H1 (cell line): Measurements from ENCODE around the gene SECTM1. TPM values are rescaled to one million over a fixed set of nuclear protein-coding genes. Genes with fewer than 3 reads are reported as not detected.

Source experiments
- CTCF ChIA-PET: fragments of 300-600 bp; sonication (Branson Sonifier 250); formaldehyde crosslinking; loops from one replicate; lab custom pipeline; 2021; ENCODE audit not compliant: partially characterized antibody; lab: Charles Lee
- POLR2A ChIA-PET: fragments of 300-600 bp; sonication (Branson Sonifier 250); formaldehyde crosslinking; loops from one replicate; lab custom pipeline; 2021; ENCODE audit warnings: inconsistent platforms; ENCODE audit not compliant: partially characterized antibody; lab: Charles Lee
- DNase-seq, 2 experiments: peaks; one replicate each; pipeline versions ENCODE4 v3.0.0 to v3.0.0-alpha.2; 2010 to 2022; ENCODE audit warnings: low spot score in 2 of 2, low read depth in 1 of 2, mixed read lengths in 1 of 2
- FAIRE-seq: peaks from 2 replicates; lab custom pipeline; 2011; peaks lifted over from hg19 to GRCh38; lab: Jason Lieb, UNC
- H2AFZ ChIP-seq: 2 replicates; pipeline ENCODE4 v1.8.1; 2012; ENCODE audit warnings: low read length, inconsistent platforms
- H2AK5ac ChIP-seq: 2 replicates; pipeline ENCODE4 v1.6.1; 2013; ENCODE audit warnings: low read depth, low read length
- H2BK120ac ChIP-seq: replicated peaks from 2 replicates; pipeline ENCODE3; 2013; ENCODE audit warnings: low read depth, low read length, inconsistent platforms
- H2BK12ac ChIP-seq: 2 replicates; pipeline ENCODE4 v1.6.1; 2013; ENCODE audit warnings: low read depth, low read length
- H2BK15ac ChIP-seq: 2 replicates; pipeline ENCODE4 v1.6.1; 2013; ENCODE audit warnings: low read length
- H2BK20ac ChIP-seq: 2 replicates; pipeline ENCODE4 v1.6.1; 2013; ENCODE audit warnings: low read length
- H2BK5ac ChIP-seq: 2 replicates; pipeline ENCODE4 v1.6.1; 2013; ENCODE audit warnings: low read depth, low read length
- H3K14ac ChIP-seq: 2 replicates; pipeline ENCODE4 v1.6.1; 2013; ENCODE audit warnings: inconsistent platforms; ENCODE audit not compliant: insufficient read length
- H3K18ac ChIP-seq: 2 replicates; pipeline ENCODE4 v1.6.1; 2013; ENCODE audit warnings: low read length; ENCODE audit errors: extremely low read depth
- H3K23ac ChIP-seq: 2 replicates; pipeline ENCODE4 v1.6.1; 2013; ENCODE audit warnings: inconsistent platforms; ENCODE audit not compliant: insufficient read length
- H3K23me2 ChIP-seq: 2 replicates; pipeline ENCODE4 v1.6.1; 2013; ENCODE audit warnings: low read depth, low read length
- H3K27ac ChIP-seq: 2 replicates; pipeline ENCODE4 v1.6.1; 2011; ENCODE audit warnings: low read depth, low read length, inconsistent platforms
- H3K27me3 ChIP-seq, 4 experiments: replicated peaks in 1 of 4; 1 replicate in 1 of 4; 2 replicates in 3 of 4; pipeline versions ENCODE4 v1.6.1 to v1.8.1; 2011 to 2013; ENCODE audit warnings: low read length in 3 of 4, mild to moderate bottlenecking in 3 of 4, inconsistent platforms in 2 of 4, mixed read lengths in 2 of 4, moderate library complexity in 1 of 4; ENCODE audit not compliant: control insufficient read depth in 3 of 4, insufficient read depth in 3 of 4; ENCODE audit errors: extremely low read depth in 1 of 4
- H3K36me3 ChIP-seq, 4 experiments: 2 replicates each; pipeline versions ENCODE4 v1.6.1 to v1.8.1; 2011 to 2013; ENCODE audit warnings: mild to moderate bottlenecking in 4 of 4, low read length in 3 of 4, moderate library complexity in 2 of 4, control low read depth in 1 of 4, inconsistent platforms in 1 of 4; ENCODE audit not compliant: insufficient read depth in 4 of 4, control insufficient read depth in 2 of 4
- H3K4ac ChIP-seq: replicated peaks from 2 replicates; pipeline ENCODE3; 2013; ENCODE audit warnings: low read length, low read depth, mixed read lengths, inconsistent platforms; ENCODE audit not compliant: insufficient read length
- H3K4me1 ChIP-seq, 4 experiments: replicated peaks in 1 of 4; 1 replicate in 1 of 4; 2 replicates in 3 of 4; pipeline versions ENCODE4 v1.6.1 to v1.8.1; 2011 to 2013; ENCODE audit warnings: low read length in 3 of 4, inconsistent platforms in 2 of 4, mixed read lengths in 1 of 4; ENCODE audit not compliant: insufficient read depth in 4 of 4, control insufficient read depth in 3 of 4
- H3K4me2 ChIP-seq, 2 experiments: 2 replicates each; pipeline versions ENCODE4 v1.6.1 to v1.8.1; 2011 to 2013; ENCODE audit warnings: low read depth in 2 of 2, low read length in 2 of 2, control low read depth in 1 of 2, inconsistent platforms in 1 of 2, mild to moderate bottlenecking in 1 of 2; ENCODE audit not compliant: insufficient read depth in 1 of 2
- H3K4me3 ChIP-seq, 4 experiments: fragments of 200-600, 300-600 bp in 1 of 4; sonication (generic), shearing (Covaris generic), sonication (Bioruptor Twin) in 1 of 4; 2 replicates each; pipeline versions ENCODE4 v1.5.1 to v1.8.1; 2011 to 2016; ENCODE audit warnings: low read length in 4 of 4, low read depth in 3 of 4, control low read depth in 2 of 4, inconsistent platforms in 2 of 4, mild to moderate bottlenecking in 2 of 4, mixed read lengths in 1 of 4, moderate library complexity in 1 of 4; ENCODE audit not compliant: insufficient read depth in 2 of 4; ENCODE audit errors: extremely low read depth in 1 of 4
- H3K56ac ChIP-seq: replicated peaks from 2 replicates; pipeline ENCODE3; 2013; ENCODE audit warnings: low read depth, mild to moderate bottlenecking, mixed read lengths, low read length, inconsistent platforms; ENCODE audit not compliant: insufficient read length
- H3K79me1 ChIP-seq: 2 replicates; pipeline ENCODE4 v1.6.1; 2013; ENCODE audit warnings: low read depth, low read length, control low read depth
- H3K79me2 ChIP-seq, 2 experiments: 2 replicates each; pipeline versions ENCODE4 v1.6.1 to v1.8.1; 2012 to 2013; ENCODE audit warnings: low read length in 2 of 2, mild to moderate bottlenecking in 2 of 2, inconsistent platforms in 1 of 2; ENCODE audit not compliant: insufficient read depth in 2 of 2, control insufficient read depth in 1 of 2
- H3K9ac ChIP-seq, 4 experiments: replicated peaks in 1 of 4; 1 replicate in 1 of 4; 2 replicates in 3 of 4; pipeline versions ENCODE4 v1.6.1 to v1.8.1; 2011 to 2013; ENCODE audit warnings: low read depth in 3 of 4, low read length in 3 of 4, control low read depth in 2 of 4, mild to moderate bottlenecking in 2 of 4, moderate library complexity in 2 of 4, inconsistent platforms in 1 of 4; ENCODE audit errors: extremely low read depth in 1 of 4
- H3K9me3 ChIP-seq, 2 experiments: 2 replicates each; pipeline versions ENCODE4 v1.6.1 to v1.8.1; 2012 to 2013; ENCODE audit warnings: mild to moderate bottlenecking in 2 of 2, moderate library complexity in 2 of 2, control low read depth in 1 of 2, inconsistent platforms in 1 of 2, low read depth in 1 of 2, low read length in 1 of 2, mixed read lengths in 1 of 2; ENCODE audit not compliant: insufficient read depth in 2 of 2
- H4K20me1 ChIP-seq, 2 experiments: replicated peaks in 1 of 2; 2 replicates each; pipeline versions ENCODE3 to v1.8.1; 2011 to 2013; ENCODE audit warnings: inconsistent platforms in 2 of 2, low read length in 2 of 2, mild to moderate bottlenecking in 1 of 2; ENCODE audit not compliant: insufficient read depth in 2 of 2, control insufficient read depth in 1 of 2
- H4K5ac ChIP-seq: 2 replicates; pipeline ENCODE4 v1.6.1; 2013; ENCODE audit warnings: low read length, low read depth, mixed read lengths, inconsistent platforms; ENCODE audit not compliant: insufficient read length
- H4K8ac ChIP-seq: 2 replicates; pipeline ENCODE4 v1.8.0; 2013; ENCODE audit warnings: mild to moderate bottlenecking, moderate library complexity, low read length, inconsistent platforms; ENCODE audit not compliant: insufficient read depth; ENCODE audit errors: extremely low read depth
- H4K91ac ChIP-seq: replicated peaks from 2 replicates; pipeline ENCODE3; 2013; ENCODE audit warnings: low read length, mixed read lengths, inconsistent platforms; ENCODE audit not compliant: insufficient read length
- ATF3 ChIP-seq: IDR thresholded peaks from 2 replicates; pipeline ENCODE4 v1.6.1; 2011; ENCODE audit warnings: low read depth, mild to moderate bottlenecking, low read length; ENCODE audit not compliant: insufficient read depth
- BRCA1 ChIP-seq: IDR thresholded peaks from 2 replicates; pipeline ENCODE4 v1.6.1; 2012; ENCODE audit warnings: low read depth, low read length, improper control_type of control experiment
- CREB1 ChIP-seq: IDR thresholded peaks from 2 replicates; pipeline ENCODE4 v1.6.1; 2012; ENCODE audit warnings: inconsistent platforms
- EP300 ChIP-seq, 2 experiments: IDR thresholded peaks; 1 replicate in 1 of 2; 2 replicates in 1 of 2; pipeline ENCODE4 v1.6.1; 2011 to 2012; ENCODE audit warnings: low read depth in 2 of 2, low read length in 2 of 2, mild to moderate bottlenecking in 2 of 2, borderline replicate concordance in 1 of 2, inconsistent platforms in 1 of 2, moderate library complexity in 1 of 2
- JUN ChIP-seq: IDR thresholded peaks from 2 replicates; pipeline ENCODE4 v1.6.1; 2011; ENCODE audit warnings: low read depth, mild to moderate bottlenecking, improper control_type of control experiment, low read length
- POU5F1 ChIP-seq: IDR thresholded peaks from 2 replicates; pipeline ENCODE4 v1.6.1; 2011; ENCODE audit warnings: low read depth, mild to moderate bottlenecking, low read length, moderate library complexity
- WGBS, 2 experiments: shearing (Covaris generic) in 1 of 2; methylation state at CpG; one replicate each; pipeline versions ENCODE4 v1.1.6 to v1.1.7; 2013 to 2015; ENCODE audit warnings: low lambda C conversion rate in 2 of 2, mixed read lengths in 2 of 2, inconsistent platforms in 1 of 2, low coverage in 1 of 2, missing lambda C conversion rate in 1 of 2; ENCODE audit not compliant: insufficient replicate concordance in 2 of 2, insufficient coverage in 1 of 2, insufficient read length in 1 of 2; ENCODE audit errors: extremely low coverage in 1 of 2, missing lambda C conversion rate in 1 of 2; 5-methylcytosine and 5-hydroxymethylcytosine counted together
- polyA plus RNA-seq, 7 experiments: library from polyadenylated mRNA; depleted of rRNA in 3 of 7; stranded (reverse) in 5 of 7; unstranded in 2 of 7; fragments of >200 nt in 5 of 7; fragments of 200-250 nt in 2 of 7; gene quantifications; 1 replicate in 5 of 7; 2 replicates in 1 of 7; 4 replicates in 1 of 7; pipeline versions ENCODE4 v1.2.1 to v1.2.3, GENCODE V29; 2011 to 2013; ENCODE audit warnings: missing spikeins in 2 of 7, mixed read lengths in 2 of 7
- total RNA-seq: library from RNA; stranded (reverse); fragmentation: NEBNext Ultra II Directional; extraction: Animal tissue kit (Norgen Biotek cat#: 25700); gene quantifications from 2 replicates; pipeline ENCODE4 v1.2.1, GENCODE V29; 2021

SECTM1 gene
- total and polyA plus RNA-seq, 2 of the 8 experiments (the other 6 are each of a cell fraction or from before 2014, with no cell fraction given) = 0.20 to 0.65 TPM

GRCh38 chr17:82378741-82379021 lies 45.1 kb upstream of the SECTM1 start:
- H3K79me2 ChIP-seq = no peaks in the 10 kb centered on the region
- ChIA-PET CTCF (interaction anchor here (0.6 to 1.3 kb wide), 3 partner anchors 11 to 557 kb away, joined by 3 read pairs; no protein-coding TSS in a partner anchor), POLR2A (interaction anchor here (0.6 to 1.1 kb wide), 2 partner anchors 45 to 235 kb away, joined by 3 to 6 read pairs; partner anchors contain the start of gene SECTM1)
- H3K14ac ChIP-seq = no peak overlapping the region
- no peak overlapping the region for H3K23ac ChIP-seq
- no peak for DNase-seq
- H2AK5ac ChIP-seq = no peak overlapping the region
- no peak overlapping the region for H3K4me3 ChIP-seq
- H3K23me2 ChIP-seq = no peaks in the 10 kb centered on the region
- H4K8ac ChIP-seq = no peak overlapping the region
- H3K27ac ChIP-seq = no peak overlapping the region
- no peaks in the 10 kb centered on the region for H3K36me3 ChIP-seq
- no peak overlapping the region for H2BK20ac ChIP-seq
- TF ChIP-seq ATF3 = no peak
- no peak for TF ChIP-seq POU5F1
- no peak for TF ChIP-seq CREB1
- TF ChIP-seq JUN = no peak
- no peak for TF ChIP-seq BRCA1
- no peak for TF ChIP-seq EP300 (IDR thresholded peaks at IDR 0.05; ENCODE audit: borderline replicate concordance in 1 of 2, low read depth in 2 of 2, low read length in 2 of 2)
- H3K4me2 ChIP-seq = no peak overlapping the region
- H3K18ac ChIP-seq = no peak overlapping the region
- no peak overlapping the region for H3K4ac ChIP-seq
- H3K27me3 ChIP-seq = peaks cover 9 to 24% (median 18%) of the 10 kb centered on the region in 4 experiments; a peak in 6 of 7 replicates
- H3K79me1 ChIP-seq = no peaks in the 10 kb centered on the region
- H4K20me1 ChIP-seq = peaks cover 0 to 5% of the 10 kb centered on the region in 2 experiments
- no peak overlapping the region for H2AFZ ChIP-seq
- H3K4me1 ChIP-seq = no peaks in the 10 kb centered on the region; a peak in 1 of 7 replicates
- H3K9ac ChIP-seq = no peak overlapping the region
- H2BK120ac ChIP-seq = no peak overlapping the region
- no peak for FAIRE-seq
- no peak overlapping the region for H4K91ac ChIP-seq
- no peak overlapping the region for H2BK5ac ChIP-seq
- H2BK12ac ChIP-seq = no peak overlapping the region
- H4K5ac ChIP-seq = no peak overlapping the region
- H3K56ac ChIP-seq = no peak overlapping the region
- H2BK15ac ChIP-seq = no peak overlapping the region
- 85% methylated on average over 10 of the region's 10 CpGs; no CpG with 5 or more reads in 1 of the 2 experiments for WGBS, 2 experiments
- H3K9me3 ChIP-seq = no peaks in the 10 kb centered on the region
